CD4-positive, CD25-positive, alpha-beta regulatory T cell (primary cell): ENCODE data around the gene DMAC2. TPM values are rescaled to one million over a fixed set of nuclear protein-coding genes. Genes with fewer than 3 reads are reported as not detected.

Experiments
- ATAC-seq, 2 donors: fragments of 150-1000 bp; cut with Tn5 transposase; one replicate each; pipeline ENCODE4 v1.10.0; 2021; ENCODE audit warnings: low read depth in 2 of 2, moderate number of reproducible peaks in 2 of 2, moderate library complexity in 1 of 2
- DNase-seq, 3 donors: peaks; one replicate each; pipeline versions ENCODE4 v3.0.0 to v3.0.0-alpha.2; 2012 to 2022; ENCODE audit warnings: mixed read lengths in 1 of 3
- H3K27ac ChIP-seq: one replicate; pipeline ENCODE4 v1.7.0; 2013; ENCODE audit warnings: mild to moderate bottlenecking, low read length; ENCODE audit not compliant: insufficient read depth, poor library complexity, severe bottlenecking
- H3K27me3 ChIP-seq: one replicate; pipeline ENCODE4 v1.7.0; 2013; ENCODE audit warnings: low read length; ENCODE audit not compliant: control insufficient read depth, insufficient read depth
- H3K36me3 ChIP-seq: one replicate; pipeline ENCODE4 v1.7.0; 2013; ENCODE audit warnings: mild to moderate bottlenecking, low read length, moderate library complexity; ENCODE audit not compliant: control insufficient read depth, insufficient read depth
- H3K4me1 ChIP-seq: 2 replicates; pipeline ENCODE4 v1.7.0; 2013; ENCODE audit warnings: mild to moderate bottlenecking, low read length; ENCODE audit not compliant: insufficient read depth, control insufficient read depth, poor library complexity, severe bottlenecking
- H3K4me3 ChIP-seq: one replicate; pipeline ENCODE4 v1.7.0; 2013; ENCODE audit warnings: low read depth, mild to moderate bottlenecking, low read length, moderate library complexity
- H3K9me3 ChIP-seq, 2 experiments: 1 replicate in 1 of 2; 2 replicates in 1 of 2; pipeline ENCODE4 v1.7.0; 2013; ENCODE audit warnings: low read length in 2 of 2, mild to moderate bottlenecking in 1 of 2, moderate library complexity in 1 of 2; ENCODE audit not compliant: control insufficient read depth in 2 of 2
- H3K27ac Mint-ChIP-seq, 3 donors: one replicate each; pipeline ENCODE4 v1.8.0; 2020 to 2022; ENCODE audit warnings: mild to moderate bottlenecking in 3 of 3, mixed read lengths in 3 of 3, moderate library complexity in 2 of 3
- H3K27me3 Mint-ChIP-seq: one replicate; pipeline ENCODE4 v1.8.0; 2022; ENCODE audit warnings: mild to moderate bottlenecking, mixed read lengths
- H3K36me3 Mint-ChIP-seq: one replicate; pipeline ENCODE4 v1.8.0; 2020; ENCODE audit warnings: mixed read lengths
- H3K4me1 Mint-ChIP-seq, 4 donors: one replicate each; pipeline ENCODE4 v1.8.0; 2020 to 2022; ENCODE audit warnings: mixed read lengths in 4 of 4, mild to moderate bottlenecking in 1 of 4
- H3K4me3 Mint-ChIP-seq, 4 donors: one replicate each; pipeline ENCODE4 v1.8.0; 2020 to 2022; ENCODE audit warnings: mild to moderate bottlenecking in 4 of 4, mixed read lengths in 4 of 4, moderate library complexity in 3 of 4
- H3K9me3 Mint-ChIP-seq, 7 donors: one replicate each; pipeline ENCODE4 v1.8.0; 2020 to 2022; ENCODE audit warnings: mixed read lengths in 7 of 7, mild to moderate bottlenecking in 3 of 7, moderate library complexity in 2 of 7
- polyA plus RNA-seq, 4 donors: library from polyadenylated mRNA; unstranded; fragments of 300-500 nt; fragmentation: Illumina TruSeq; gene quantifications; one replicate each; pipeline ENCODE4 v1.2.3, GENCODE V29; 2021
- total RNA-seq: library from RNA; stranded (reverse); gene quantifications from one replicate; pipeline ENCODE4 v1.2.3, GENCODE V29; 2022

The DMAC2 gene
- total and polyA plus RNA-seq, 5 donors from 2014 or later, result 26.8 to 58.6 (median 48.3) TPM

- no peaks in the 10 kb centered on the region for H3K27me3 ChIP-seq
- no peak overlapping the region for H3K4me3 ChIP-seq
- Mint-ChIP-seq H3K36me3 (peaks cover 14% of the 10 kb centered on the region), H3K4me3 (no peak overlapping the region), H3K27me3 (no peaks in the 10 kb centered on the region), H3K4me1 (peaks cover 4 to 25% (median 8%) of the 10 kb centered on the region in 4 donors), H3K9me3 (no peaks in the 10 kb centered on the region), H3K27ac (no peak overlapping the region)
- no peak overlapping the region for H3K27ac ChIP-seq
- DNase-seq (no peak), ATAC-seq (no peak)
- peaks cover 21% of the 10 kb centered on the region for H3K36me3 ChIP-seq
- H3K9me3 ChIP-seq, result no peaks in the 10 kb centered on the region
- peaks cover 13% of the 10 kb centered on the region for H3K4me1 ChIP-seq
These were observed 8.8 kb downstream of the DMAC2 start for GRCh38 chr19:41430922-41431321.

- H3K36me3 Mint-ChIP-seq, result peaks cover 16% of the 10 kb centered on the region
- peak overlapping the region in 2 of 3 donors; percentile 36 to 93 for H3K27ac Mint-ChIP-seq
- H3K27me3 Mint-ChIP-seq, result no peaks in the 10 kb centered on the region
- H3K27me3 ChIP-seq, result no peaks in the 10 kb centered on the region
- peaks cover 0 to 27% (median 5%) of the 10 kb centered on the region in 4 donors for H3K4me1 Mint-ChIP-seq
- ATAC-seq (no peak), DNase-seq (no peak)
- H3K27ac ChIP-seq, result peak overlapping the region; percentile 56
- no peak overlapping the region for H3K4me3 ChIP-seq
- H3K4me3 Mint-ChIP-seq, result peak overlapping the region; percentile 43 to 59 (median 48)
- peaks cover 13% of the 10 kb centered on the region for H3K4me1 ChIP-seq
- no peaks in the 10 kb centered on the region for H3K9me3 ChIP-seq
- no peaks in the 10 kb centered on the region for H3K9me3 Mint-ChIP-seq
- H3K36me3 ChIP-seq, result peaks cover 27% of the 10 kb centered on the region
These were observed 11.2 kb downstream of the DMAC2 start for GRCh38 chr19:41428481-41428859.

- Histone ChIP-seq H3K27me3 (no peaks in the 10 kb centered on the region), H3K27ac (peak overlapping the region; percentile 56), H3K36me3 (peaks cover 25% of the 10 kb centered on the region), H3K4me1 (peaks cover 13% of the 10 kb centered on the region), H3K4me3 (peak overlapping the region; percentile 32), H3K9me3 (no peaks in the 10 kb centered on the region)
- Mint-ChIP-seq H3K36me3 (peaks cover 15% of the 10 kb centered on the region), H3K4me3 (peak overlapping the region; percentile 78 to 88 (median 84)), H3K27ac (peak overlapping the region; percentile 93 to 99 (median 94)), H3K9me3 (no peaks in the 10 kb centered on the region), H3K4me1 (peaks cover 0 to 27% (median 5%) of the 10 kb centered on the region in 4 donors), H3K27me3 (no peaks in the 10 kb centered on the region)
- ATAC-seq, result peak; percentile 16 to 29
- DNase-seq, result peak; percentile 14 to 42 (median 23)
These were observed 11.8 kb downstream of the DMAC2 start for GRCh38 chr19:41427647-41428480.

- peak; percentile 25 to 28 for ATAC-seq
- H3K4me3 Mint-ChIP-seq, result peak within 1 kb of the TSS; percentile 78 to 88 (median 84)
- peak in 2 of 3 donors; percentile 14 to 60 for DNase-seq
- H3K9me3 ChIP-seq, result no peaks in the 10 kb centered on the region
- peak within 1 kb of the TSS; percentile 93 to 99 (median 94) for H3K27ac Mint-ChIP-seq
- no peaks in the 10 kb centered on the region for H3K27me3 ChIP-seq
- peaks cover 25% of the 10 kb centered on the region for H3K36me3 ChIP-seq
- H3K4me1 Mint-ChIP-seq, result peaks cover 0 to 27% (median 5%) of the 10 kb centered on the region in 4 donors
- peaks cover 8% of the 10 kb centered on the region for H3K36me3 Mint-ChIP-seq
- H3K27me3 Mint-ChIP-seq, result no peaks in the 10 kb centered on the region
- H3K4me3 ChIP-seq, result peak within 1 kb of the TSS; percentile 32
- H3K27ac ChIP-seq, result peak within 1 kb of the TSS; percentile 56
- H3K4me1 ChIP-seq, result peaks cover 13% of the 10 kb centered on the region
- no peaks in the 10 kb centered on the region for H3K9me3 Mint-ChIP-seq
These were observed 12.6 kb downstream of the DMAC2 start, which contains the start of gene B3GNT8 for GRCh38 chr19:41426952-41427646. Gene B3GNT8 (minus strand): TSS chr19:41427374. CDS start chr19:41426778, 596 bp downstream.

GRCh38 chr19:41426116-41426841 is 13.4 kb downstream of the DMAC2 start:
- Histone ChIP-seq H3K4me3 (no peak overlapping the region), H3K9me3 (no peaks in the 10 kb centered on the region), H3K27ac (no peak overlapping the region), H3K4me1 (peaks cover 13% of the 10 kb centered on the region), H3K27me3 (no peaks in the 10 kb centered on the region), H3K36me3 (peaks cover 26% of the 10 kb centered on the region)
- Mint-ChIP-seq H3K36me3 (peaks cover 7% of the 10 kb centered on the region), H3K4me1 (peaks cover 0 to 29% (median 5%) of the 10 kb centered on the region in 4 donors), H3K4me3 (peak overlapping the region in 2 of 4 donors; percentile 28 to 32), H3K9me3 (peaks cover 0 to 2% (median 0%) of the 10 kb centered on the region in 7 donors), H3K27ac (peak overlapping the region in 1 of 3 donors; percentile 65), H3K27me3 (no peaks in the 10 kb centered on the region)
- DNase-seq, result no peak
- no peak for ATAC-seq

- no peak overlapping the region for H3K27ac ChIP-seq
- peaks cover 13% of the 10 kb centered on the region for H3K4me1 ChIP-seq
- Mint-ChIP-seq H3K9me3 (peaks cover 0 to 2% (median 0%) of the 10 kb centered on the region in 7 donors), H3K27me3 (no peaks in the 10 kb centered on the region), H3K27ac (peak overlapping the region in 2 of 3 donors; percentile 56 to 65), H3K4me1 (peaks cover 0 to 29% (median 5%) of the 10 kb centered on the region in 4 donors), H3K36me3 (peaks cover 14% of the 10 kb centered on the region), H3K4me3 (peak overlapping the region in 2 of 4 donors; percentile 17 to 28)
- H3K9me3 ChIP-seq, result no peaks in the 10 kb centered on the region
- no peak overlapping the region for H3K4me3 ChIP-seq
- no peak for ATAC-seq
- H3K27me3 ChIP-seq, result no peaks in the 10 kb centered on the region
- H3K36me3 ChIP-seq, result peaks cover 32% of the 10 kb centered on the region
- DNase-seq, result no peak
These were observed 14.3 kb downstream of the DMAC2 start for GRCh38 chr19:41425174-41426115.
